SK-N-SH (cell line): ENCODE results near the gene CPPED1.

Experiments
- GATA2 ChIP-seq: sonication (generic); formaldehyde crosslinking; IDR thresholded peaks from 2 replicates; pipeline ENCODE4 v1.5.0; 2020; ENCODE audit warnings: mild to moderate bottlenecking, missing genetic modification reagents
- JUND ChIP-seq: IDR thresholded peaks from 2 replicates; pipeline ENCODE4 v1.4.0; 2012
- SMC3 ChIP-seq: IDR thresholded peaks from 2 replicates; pipeline ENCODE4 v1.6.1; 2012; ENCODE audit warnings: low read depth, low read length, improper control_type of control experiment
- YY1 ChIP-seq: IDR thresholded peaks from 2 replicates; pipeline ENCODE4 v1.4.0; 2012; ENCODE audit warnings: low read depth, mild to moderate bottlenecking
- TF ChIP-seq, protein P1 (sequence below): fragments of 200-600 bp; sonication (generic); IDR thresholded peaks from 2 replicates; pipeline ENCODE4 v1.6.1; 2017; ENCODE audit warnings: antibody characterized with exemption, mild to moderate bottlenecking, moderate library complexity

DNA sequence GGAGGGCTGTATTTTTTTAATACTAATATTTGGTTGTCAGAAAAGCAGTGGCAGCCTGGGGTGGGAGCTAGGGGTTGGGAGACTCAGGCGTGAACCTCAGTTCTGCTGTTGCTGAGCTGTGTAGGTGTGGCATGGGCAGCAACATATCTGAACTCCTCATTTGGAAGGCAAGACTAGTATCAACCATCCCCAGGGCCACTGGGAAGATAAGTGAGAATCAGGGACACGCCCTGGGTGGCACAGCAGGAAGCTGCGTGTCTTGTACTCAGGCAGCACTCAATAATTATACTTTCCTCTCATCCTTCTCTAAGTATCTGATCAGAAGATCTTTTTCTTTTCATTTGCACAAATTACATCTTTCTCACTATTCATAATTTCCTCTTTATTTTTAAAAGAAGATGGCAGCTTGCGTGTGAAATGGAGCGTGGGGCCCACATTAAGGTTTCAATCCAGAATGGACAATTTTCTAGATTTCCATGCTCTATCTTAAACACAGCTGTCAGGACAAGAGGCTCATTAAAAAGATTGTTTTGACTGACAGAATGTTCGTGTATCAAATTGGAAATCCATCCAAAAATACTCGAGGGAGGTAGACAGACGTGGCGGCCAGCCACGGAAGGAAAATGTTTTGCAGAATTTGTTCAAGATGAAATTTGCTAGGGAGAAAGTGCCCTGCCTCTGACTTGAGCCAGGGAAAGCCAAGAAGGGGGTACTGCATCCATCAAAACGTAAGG lies 121.1 kb downstream of the CPPED1 start:
- TF ChIP-seq SMC3 (no peak), JUND (no peak), GATA2 (CRISPR knock-in tag) (no peak), YY1 (no peak)
- TF ChIP-seq, protein P1, sequence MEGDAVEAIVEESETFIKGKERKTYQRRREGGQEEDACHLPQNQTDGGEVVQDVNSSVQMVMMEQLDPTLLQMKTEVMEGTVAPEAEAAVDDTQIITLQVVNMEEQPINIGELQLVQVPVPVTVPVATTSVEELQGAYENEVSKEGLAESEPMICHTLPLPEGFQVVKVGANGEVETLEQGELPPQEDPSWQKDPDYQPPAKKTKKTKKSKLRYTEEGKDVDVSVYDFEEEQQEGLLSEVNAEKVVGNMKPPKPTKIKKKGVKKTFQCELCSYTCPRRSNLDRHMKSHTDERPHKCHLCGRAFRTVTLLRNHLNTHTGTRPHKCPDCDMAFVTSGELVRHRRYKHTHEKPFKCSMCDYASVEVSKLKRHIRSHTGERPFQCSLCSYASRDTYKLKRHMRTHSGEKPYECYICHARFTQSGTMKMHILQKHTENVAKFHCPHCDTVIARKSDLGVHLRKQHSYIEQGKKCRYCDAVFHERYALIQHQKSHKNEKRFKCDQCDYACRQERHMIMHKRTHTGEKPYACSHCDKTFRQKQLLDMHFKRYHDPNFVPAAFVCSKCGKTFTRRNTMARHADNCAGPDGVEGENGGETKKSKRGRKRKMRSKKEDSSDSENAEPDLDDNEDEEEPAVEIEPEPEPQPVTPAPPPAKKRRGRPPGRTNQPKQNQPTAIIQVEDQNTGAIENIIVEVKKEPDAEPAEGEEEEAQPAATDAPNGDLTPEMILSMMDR: no peak
